Neural cell (in vitro differentiated cells): Measurements from ENCODE around the gene TRIM14.

Experiments
- CTCF ChIP-seq: fragments of 450-650 bp; IDR thresholded peaks from 2 replicates; pipeline ENCODE4 v1.5.1; 2014; ENCODE audit warnings: antibody characterized with exemption, mild to moderate bottlenecking, moderate library complexity; ENCODE audit not compliant: poor library complexity, severe bottlenecking
- REST ChIP-seq: IDR thresholded peaks from 2 replicates; pipeline ENCODE4 v1.6.1; 2012; ENCODE audit warnings: borderline replicate concordance

- TF ChIP-seq REST (no peak), CTCF (no peak)
These were observed 78.8 kb downstream of the TRIM14 start for GRCh38 chr9:98040212-98040611.
